OCI-LY1 (cell line): ENCODE measurements around the gene BACE2.

Experiments used
- H2AFZ ChIP-seq: fragments of 200-600 bp; sonication (generic), shearing (Covaris generic); 2 replicates; pipeline ENCODE4 v1.6.0; 2014; ENCODE audit warnings: antibody characterized with exemption, mild to moderate bottlenecking, low read length
- H3F3A ChIP-seq: fragments of 200-600 bp; sonication (generic), shearing (Covaris generic); 2 replicates; pipeline ENCODE4 v1.6.0; 2014; ENCODE audit warnings: mild to moderate bottlenecking, antibody characterized with exemption, low read length, moderate library complexity; ENCODE audit not compliant: insufficient read depth
- H3K27ac ChIP-seq: fragments of 200-600 bp; sonication (generic); 2 replicates; pipeline ENCODE4 v1.5.1; 2014; ENCODE audit warnings: low read length, mixed run types, mild to moderate bottlenecking, low read depth; ENCODE audit not compliant: poor library complexity, severe bottlenecking
- H3K27me3 ChIP-seq: fragments of 200-600 bp; sonication (generic); 2 replicates; pipeline ENCODE4 v1.6.0; 2014; ENCODE audit warnings: antibody characterized with exemption, mild to moderate bottlenecking, low read length, moderate library complexity; ENCODE audit not compliant: insufficient read depth
- H3K36me3 ChIP-seq: fragments of 200-600 bp; sonication (generic); 2 replicates; pipeline ENCODE4 v1.6.1; 2014; ENCODE audit warnings: mild to moderate bottlenecking, antibody characterized with exemption, low read length, moderate library complexity, mixed read lengths; ENCODE audit not compliant: insufficient read depth
- H3K4me1 ChIP-seq: fragments of 200-600 bp; sonication (generic); 2 replicates; pipeline ENCODE4 v1.5.1; 2014; ENCODE audit warnings: mild to moderate bottlenecking, low read length, moderate library complexity; ENCODE audit not compliant: insufficient read depth, severe bottlenecking
- H3K4me2 ChIP-seq: fragments of 200-600 bp; sonication (generic), shearing (Covaris generic); 2 replicates; pipeline ENCODE4 v1.6.1; 2014; ENCODE audit warnings: low read length
- H3K4me3 ChIP-seq: fragments of 200-600 bp; sonication (generic); 2 replicates; pipeline ENCODE4 v1.5.1; 2014; ENCODE audit warnings: low read length, low read depth, mild to moderate bottlenecking, mixed read lengths; ENCODE audit not compliant: poor library complexity, severe bottlenecking
- H3K79me2 ChIP-seq: fragments of 200-600 bp; shearing (Covaris generic); 2 replicates; pipeline ENCODE4 v1.6.1; 2016; ENCODE audit warnings: mixed run types, low read length, mixed read lengths; ENCODE audit not compliant: insufficient read depth
- H3K9ac ChIP-seq: fragments of 200-600 bp; sonication (generic), shearing (Covaris generic); 2 replicates; pipeline ENCODE4 v1.6.1; 2014; ENCODE audit warnings: mild to moderate bottlenecking, low read length, mixed read lengths
- H3K9me2 ChIP-seq: fragments of 200-600 bp; sonication (generic), shearing (Covaris generic); 2 replicates; pipeline ENCODE4 v1.6.1; 2014; ENCODE audit warnings: low read depth, mild to moderate bottlenecking, low read length, mixed read lengths
- H3K9me3 ChIP-seq: fragments of 200-600 bp; shearing (Covaris generic); 2 replicates; pipeline ENCODE4 v1.6.1; 2014; ENCODE audit warnings: low read length, mixed read lengths
- H4K20me1 ChIP-seq: fragments of 200-600 bp; sonication (generic), shearing (Covaris generic); 2 replicates; pipeline ENCODE4 v1.6.0; 2016; ENCODE audit warnings: mild to moderate bottlenecking, low read length; ENCODE audit not compliant: insufficient read depth
- EZH2 ChIP-seq: fragments of 200-600 bp; sonication (generic), shearing (Covaris generic); IDR thresholded peaks from 2 replicates; pipeline ENCODE4 v1.8.0; 2017; ENCODE audit warnings: borderline replicate concordance, mixed run types, mild to moderate bottlenecking, antibody characterized with exemption, low read length, moderate library complexity, mixed read lengths
- TF ChIP-seq, protein P1 (sequence below): fragments of 200-600 bp; sonication (generic), shearing (Covaris generic); IDR thresholded peaks from 2 replicates; pipeline ENCODE4 v1.5.1; 2017; ENCODE audit warnings: mild to moderate bottlenecking, antibody characterized with exemption, low read length, moderate library complexity, mixed read lengths

Gene BACE2

DNA sequence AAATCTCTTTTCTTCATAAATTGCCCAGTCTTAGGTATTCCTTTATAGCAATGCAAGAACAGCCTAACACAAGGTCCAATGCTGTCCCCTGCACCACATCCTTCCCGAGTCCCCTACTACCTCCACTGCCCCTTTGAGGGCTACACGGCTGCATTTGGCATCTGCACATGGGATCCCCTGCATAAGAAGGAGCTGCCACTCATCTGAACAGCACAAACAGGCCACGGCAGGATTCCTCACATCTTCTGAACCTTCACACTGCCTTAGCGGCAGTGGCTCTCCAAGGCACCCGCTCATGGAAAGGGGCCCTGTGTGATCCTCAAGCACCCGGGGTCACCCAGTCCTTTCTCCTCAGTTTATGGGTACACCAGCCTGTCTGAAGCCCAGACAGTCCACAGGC, 29.2 kb upstream of the BACE2 start:
- Histone ChIP-seq H2AFZ (no peak overlapping the region), H4K20me1 (no peaks in the 10 kb centered on the region), H3K36me3 (no peaks in the 10 kb centered on the region), H3K9ac (no peak overlapping the region), H3K27me3 (no peaks in the 10 kb centered on the region; the same call in 1 of the 2 replicates), H3K4me1 (no peaks in the 10 kb centered on the region), H3K27ac (no peak overlapping the region), H3K4me3 (no peak overlapping the region), H3F3A (no peaks in the 10 kb centered on the region), H3K9me3 (no peaks in the 10 kb centered on the region), H3K79me2 (no peaks in the 10 kb centered on the region), H3K4me2 (no peak overlapping the region), H3K9me2 (no peaks in the 10 kb centered on the region)
- TF ChIP-seq EZH2: no peak
- TF ChIP-seq, protein P1, sequence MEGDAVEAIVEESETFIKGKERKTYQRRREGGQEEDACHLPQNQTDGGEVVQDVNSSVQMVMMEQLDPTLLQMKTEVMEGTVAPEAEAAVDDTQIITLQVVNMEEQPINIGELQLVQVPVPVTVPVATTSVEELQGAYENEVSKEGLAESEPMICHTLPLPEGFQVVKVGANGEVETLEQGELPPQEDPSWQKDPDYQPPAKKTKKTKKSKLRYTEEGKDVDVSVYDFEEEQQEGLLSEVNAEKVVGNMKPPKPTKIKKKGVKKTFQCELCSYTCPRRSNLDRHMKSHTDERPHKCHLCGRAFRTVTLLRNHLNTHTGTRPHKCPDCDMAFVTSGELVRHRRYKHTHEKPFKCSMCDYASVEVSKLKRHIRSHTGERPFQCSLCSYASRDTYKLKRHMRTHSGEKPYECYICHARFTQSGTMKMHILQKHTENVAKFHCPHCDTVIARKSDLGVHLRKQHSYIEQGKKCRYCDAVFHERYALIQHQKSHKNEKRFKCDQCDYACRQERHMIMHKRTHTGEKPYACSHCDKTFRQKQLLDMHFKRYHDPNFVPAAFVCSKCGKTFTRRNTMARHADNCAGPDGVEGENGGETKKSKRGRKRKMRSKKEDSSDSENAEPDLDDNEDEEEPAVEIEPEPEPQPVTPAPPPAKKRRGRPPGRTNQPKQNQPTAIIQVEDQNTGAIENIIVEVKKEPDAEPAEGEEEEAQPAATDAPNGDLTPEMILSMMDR: no peak

GRCh38 chr21:41139275-41139674, 28.7 kb upstream of the BACE2 start:
- no peaks in the 10 kb centered on the region for H3K79me2 ChIP-seq
- no peaks in the 10 kb centered on the region for H3K9me3 ChIP-seq
- H3K4me2 ChIP-seq: no peak overlapping the region
- no peaks in the 10 kb centered on the region for H4K20me1 ChIP-seq
- no peaks in the 10 kb centered on the region for H3K36me3 ChIP-seq
- H3K9ac ChIP-seq: no peak overlapping the region
- H3K9me2 ChIP-seq: no peaks in the 10 kb centered on the region
- no peaks in the 10 kb centered on the region for H3K4me1 ChIP-seq
- H2AFZ ChIP-seq: no peak overlapping the region
- H3F3A ChIP-seq: no peaks in the 10 kb centered on the region
- H3K4me3 ChIP-seq: no peak overlapping the region
- H3K27me3 ChIP-seq: no peaks in the 10 kb centered on the region; the same call in 1 of the 2 replicates
- no peak overlapping the region for H3K27ac ChIP-seq
- TF ChIP-seq, protein P1: no peak
- TF ChIP-seq EZH2: no peak

- H3K9me3 ChIP-seq: no peaks in the 10 kb centered on the region
- no peak overlapping the region for H2AFZ ChIP-seq
- H3F3A ChIP-seq: no peaks in the 10 kb centered on the region
- TF ChIP-seq, protein P1: no peak
- no peak for TF ChIP-seq EZH2
- H3K4me3 ChIP-seq: no peak overlapping the region
- no peak overlapping the region for H3K4me2 ChIP-seq
- no peaks in the 10 kb centered on the region for H4K20me1 ChIP-seq
- no peaks in the 10 kb centered on the region for H3K36me3 ChIP-seq
- H3K79me2 ChIP-seq: no peaks in the 10 kb centered on the region
- H3K27me3 ChIP-seq: no peaks in the 10 kb centered on the region; the same call in 1 of the 2 replicates
- no peaks in the 10 kb centered on the region for H3K9me2 ChIP-seq
- H3K4me1 ChIP-seq: no peaks in the 10 kb centered on the region
- no peak overlapping the region for H3K9ac ChIP-seq
- H3K27ac ChIP-seq: no peak overlapping the region
Measured at GRCh38 chr21:41139951-41140350, 28.0 kb upstream of the BACE2 start.
